GM23338 (cell line): ENCODE data around the gene ACOX3. TPM values are rescaled to one million over a fixed set of nuclear protein-coding genes. Genes with fewer than 3 reads are reported as not detected.
A peak's percentile ranks its signal among the peaks of the same experiment; 100 is the strongest.

Experiments used
- ATAC-seq: fragments of 200-7000 bp; cut with Tn5 transposase; 3 replicates; pipeline ENCODE4 v1.9.1; 2020
- DNase-seq: peaks from one replicate; pipeline ENCODE4 v3.0.0-alpha.2; 2015; ENCODE audit warnings: low spot score
- H2AFZ ChIP-seq: fragments of 200-600 bp; sonication (generic); 2 replicates; pipeline ENCODE4 v1.8.0; 2016; ENCODE audit warnings: antibody characterized with exemption, mild to moderate bottlenecking, moderate library complexity
- H3F3A ChIP-seq: fragments of 200-600 bp; sonication (generic); replicated peaks from 2 replicates; pipeline ENCODE4 v1.8.0; 2017; ENCODE audit warnings: antibody characterized with exemption, mixed run types, low read depth
- H3K27ac ChIP-seq: fragments of 200-600 bp; sonication (generic); 2 replicates; pipeline ENCODE4 v1.6.1; 2016; ENCODE audit warnings: low read depth
- H3K27me3 ChIP-seq: fragments of 200-600 bp; sonication (generic); 2 replicates; pipeline ENCODE4 v1.8.0; 2016; ENCODE audit warnings: mild to moderate bottlenecking, mixed run types, moderate library complexity; ENCODE audit not compliant: insufficient read depth
- H3K36me3 ChIP-seq: fragments of 200-600 bp; sonication (generic); 2 replicates; pipeline ENCODE4 v1.8.0; 2016; ENCODE audit warnings: mild to moderate bottlenecking; ENCODE audit not compliant: insufficient read depth
- H3K4me1 ChIP-seq: fragments of 200-600 bp; sonication (generic); 2 replicates; pipeline ENCODE4 v1.8.0; 2016; ENCODE audit warnings: mild to moderate bottlenecking, moderate library complexity; ENCODE audit not compliant: insufficient read depth
- H3K4me2 ChIP-seq: fragments of 200-600 bp; sonication (generic); 2 replicates; pipeline ENCODE4 v1.7.1; 2017; ENCODE audit warnings: mixed run types
- H3K4me3 ChIP-seq: fragments of 200-600 bp; sonication (generic); 2 replicates; pipeline ENCODE4 v1.6.1; 2016; ENCODE audit warnings: mixed run types
- H3K79me2 ChIP-seq: fragments of 200-600 bp; sonication (generic); replicated peaks from 2 replicates; pipeline ENCODE4 v1.8.0; 2017; ENCODE audit warnings: mild to moderate bottlenecking; ENCODE audit not compliant: insufficient read depth
- H3K9me2 ChIP-seq: fragments of 200-600 bp; sonication (generic); 2 replicates; pipeline ENCODE4 v1.8.0; 2017; ENCODE audit not compliant: insufficient read depth
- H4K20me1 ChIP-seq: fragments of 200-600 bp; sonication (generic); replicated peaks from 2 replicates; pipeline ENCODE4 v1.8.0; 2017; ENCODE audit warnings: mild to moderate bottlenecking; ENCODE audit not compliant: insufficient read depth
- H3K27ac Mint-ChIP-seq: 2 replicates; pipeline ENCODE4 v1.8.0; 2020; ENCODE audit warnings: inconsistent platforms, mild to moderate bottlenecking, moderate library complexity, mixed read lengths
- H3K27me3 Mint-ChIP-seq: 3 replicates; pipeline ENCODE4 v1.8.0; 2022; ENCODE audit warnings: low read depth, mild to moderate bottlenecking, moderate library complexity, mixed read lengths, inconsistent platforms; ENCODE audit not compliant: insufficient read depth, poor library complexity
- H3K36me3 Mint-ChIP-seq: 3 replicates; pipeline ENCODE4 v1.8.0; 2021; ENCODE audit warnings: low read depth, mild to moderate bottlenecking, inconsistent platforms, moderate library complexity, mixed read lengths
- H3K4me1 Mint-ChIP-seq: 3 replicates; pipeline ENCODE4 v1.8.0; 2020; ENCODE audit warnings: mild to moderate bottlenecking, inconsistent platforms, mixed read lengths
- H3K4me3 Mint-ChIP-seq: 3 replicates; pipeline ENCODE4 v1.8.0; 2021; ENCODE audit warnings: moderate library complexity, mild to moderate bottlenecking, inconsistent platforms, mixed read lengths
- H3K9me3 Mint-ChIP-seq: 3 replicates; pipeline ENCODE4 v1.8.0; 2020; ENCODE audit warnings: moderate library complexity, mild to moderate bottlenecking, inconsistent platforms, mixed read lengths
- CREB1 ChIP-seq: fragments of 250-450 bp; sonication (Bioruptor Pico); IDR thresholded peaks from 2 replicates; pipeline ENCODE4 v1.5.0; 2020; ENCODE audit warnings: low read depth, mild to moderate bottlenecking, moderate library complexity
- EZH2 ChIP-seq: fragments of 200-600 bp; sonication (generic); IDR thresholded peaks from one replicate; pipeline ENCODE4 v1.8.0; 2017; ENCODE audit warnings: antibody characterized with exemption, mild to moderate bottlenecking, low read depth; ENCODE audit not compliant: unreplicated experiment
- EZH2phosphoT487 ChIP-seq: fragments of 200-600 bp; sonication (generic); IDR thresholded peaks from one replicate; pipeline ENCODE4 v1.8.1; 2018; ENCODE audit warnings: antibody characterized with exemption; ENCODE audit not compliant: unreplicated experiment
- NANOG ChIP-seq: IDR thresholded peaks from 2 replicates; pipeline ENCODE4 v1.6.1; 2016; ENCODE audit warnings: antibody characterized with exemption, borderline replicate concordance
- POLR2AphosphoS5 ChIP-seq: IDR thresholded peaks from 2 replicates; pipeline ENCODE4 v1.6.1; 2016; ENCODE audit warnings: antibody characterized with exemption, low read depth
- REST ChIP-seq: IDR thresholded peaks from one replicate; pipeline ENCODE4 v1.6.1; 2018; ENCODE audit warnings: antibody characterized with exemption; ENCODE audit not compliant: unreplicated experiment
- STAT1 ChIP-seq: IDR thresholded peaks from one replicate; pipeline ENCODE4 v1.6.1; 2016; ENCODE audit warnings: antibody characterized with exemption; ENCODE audit not compliant: unreplicated experiment
- ZNF331 ChIP-seq: fragments of 250-450 bp; sonication (Bioruptor Pico); IDR thresholded peaks from 2 replicates; pipeline ENCODE4 v1.5.0; 2020; ENCODE audit warnings: low read depth, mild to moderate bottlenecking, moderate library complexity
- polyA plus RNA-seq: library from polyadenylated mRNA; unstranded; fragments of >200 nt; fragmentation: Nextera tagmentation; extraction: Ambion mirVana; gene quantifications from 2 replicates; pipeline ENCODE4 v1.2.1, GENCODE V29; 2016
- total RNA-seq: library from RNA; depleted of rRNA; stranded (reverse); fragments of >200 nt; shearing (Covaris generic); gene quantifications from 2 replicates; pipeline ENCODE4 v1.2.3, GENCODE V29; 2014

Gene ACOX3
- total and polyA plus RNA-seq, 2 experiments from 2014 or later = 6.4 to 17.2 TPM

- no peak for TF ChIP-seq REST
- no peak for TF ChIP-seq EZH2
- no peak for TF ChIP-seq NANOG
- no peak for TF ChIP-seq STAT1
- TF ChIP-seq CREB1 (CRISPR knock-in tag) = no peak
- no peak for TF ChIP-seq POLR2AphosphoS5
These were observed 33.5 kb upstream of the ACOX3 start (continued) for GRCh38 chr4:8473920-8474590.

GRCh38 chr4:8473198-8473919, 32.8 kb upstream of the ACOX3 start:
- Histone ChIP-seq H2AFZ (no peak overlapping the region), H3K27me3 (no peaks in the 10 kb centered on the region), H3K79me2 (no peaks in the 10 kb centered on the region), H3F3A (no peaks in the 10 kb centered on the region), H3K4me2 (no peak overlapping the region), H3K27ac (no peak overlapping the region), H3K4me3 (no peak overlapping the region), H3K9me2 (no peaks in the 10 kb centered on the region), H3K36me3 (no peaks in the 10 kb centered on the region; the same call in 1 of the 2 replicates), H4K20me1 (no peaks in the 10 kb centered on the region), H3K4me1 (no peaks in the 10 kb centered on the region)
- DNase-seq (no peak), ATAC-seq (no peak)
- no peak for TF ChIP-seq EZH2phosphoT487
- no peak for TF ChIP-seq CREB1 (CRISPR knock-in tag)
- Mint-ChIP-seq H3K27ac (no peak overlapping the region), H3K36me3 (peaks cover 34% of the 10 kb centered on the region), H3K27me3 (peaks cover 8% of the 10 kb centered on the region), H3K4me1 (peaks cover 9% of the 10 kb centered on the region), H3K9me3 (no peaks in the 10 kb centered on the region), H3K4me3 (no peak overlapping the region)

- Mint-ChIP-seq H3K4me1 (peaks cover 9% of the 10 kb centered on the region), H3K27me3 (peaks cover 8% of the 10 kb centered on the region), H3K9me3 (no peaks in the 10 kb centered on the region), H3K27ac (no peak overlapping the region; the same call in 1 of the 2 replicates), H3K4me3 (no peak overlapping the region), H3K36me3 (peaks cover 37% of the 10 kb centered on the region)
- no peaks in the 10 kb centered on the region for H3K79me2 ChIP-seq
- no peaks in the 10 kb centered on the region; the same call in 1 of the 2 replicates for H3K36me3 ChIP-seq
- no peak overlapping the region for H3K4me3 ChIP-seq
- H2AFZ ChIP-seq = no peak overlapping the region
- no peaks in the 10 kb centered on the region for H3K4me1 ChIP-seq
- no peaks in the 10 kb centered on the region; the same call in 1 of the 2 replicates for H4K20me1 ChIP-seq
- H3F3A ChIP-seq = no peaks in the 10 kb centered on the region; the same call in 1 of the 2 replicates
- ATAC-seq (peak; percentile 16), DNase-seq (no peak)
- H3K27me3 ChIP-seq = no peaks in the 10 kb centered on the region
- H3K9me2 ChIP-seq = no peaks in the 10 kb centered on the region
- no peak overlapping the region for H3K4me2 ChIP-seq
- H3K27ac ChIP-seq = no peak overlapping the region
- no peak for TF ChIP-seq STAT1
- TF ChIP-seq POLR2AphosphoS5 = no peak
- TF ChIP-seq EZH2 = no peak
- TF ChIP-seq CREB1 (CRISPR knock-in tag) = no peak
- TF ChIP-seq NANOG = no peak
- TF ChIP-seq ZNF331 = no peak
- no peak for TF ChIP-seq REST
These were observed 32.2 kb upstream of the ACOX3 start for GRCh38 chr4:8472689-8473197.
